Esophagus muscularis mucosa (tissue), 3 donors: Measurements from ENCODE around the gene MYO1A.

Experiments used
- CTCF ChIP-seq, 3 experiments: fragments of 200-600 bp in 2 of 3; fragments of 450-650 bp in 1 of 3; sonication (generic) in 2 of 3; IDR thresholded peaks; one replicate each; pipeline ENCODE4 v1.5.1; 2017 to 2019; ENCODE audit warnings: antibody characterized with exemption in 3 of 3, mild to moderate bottlenecking in 2 of 3, moderate library complexity in 1 of 3
- POLR2A ChIP-seq: fragments of 450-650 bp; IDR thresholded peaks from one replicate; pipeline ENCODE4 v1.6.1; 2017; ENCODE audit warnings: antibody characterized with exemption, moderate library complexity, mild to moderate bottlenecking, low read depth

GRCh38 chr12:57063991-57064685, 14.2 kb upstream of the MYO1A start:
- no peak for TF ChIP-seq CTCF (IDR thresholded peaks at IDR 0.05)
- no peak for TF ChIP-seq POLR2A
